Activated CD4-positive, alpha-beta T cell treated with anti-CD3 and anti-CD28 coated beads, Interleukin-10, Interleukin-2, amounts not matched to agents 100 ng/mL and 50 ng/mL, durations not matched to agents 16 hours and 8 hours (primary cell): ENCODE data around the gene SORL1.
A peak's percentile ranks its signal among the peaks of the same experiment; 100 is the strongest.

Experiments used
- DNase-seq: peaks from one replicate; pipeline ENCODE4 v3.0.0-alpha.2; 2020

Gene SORL1

DNA sequence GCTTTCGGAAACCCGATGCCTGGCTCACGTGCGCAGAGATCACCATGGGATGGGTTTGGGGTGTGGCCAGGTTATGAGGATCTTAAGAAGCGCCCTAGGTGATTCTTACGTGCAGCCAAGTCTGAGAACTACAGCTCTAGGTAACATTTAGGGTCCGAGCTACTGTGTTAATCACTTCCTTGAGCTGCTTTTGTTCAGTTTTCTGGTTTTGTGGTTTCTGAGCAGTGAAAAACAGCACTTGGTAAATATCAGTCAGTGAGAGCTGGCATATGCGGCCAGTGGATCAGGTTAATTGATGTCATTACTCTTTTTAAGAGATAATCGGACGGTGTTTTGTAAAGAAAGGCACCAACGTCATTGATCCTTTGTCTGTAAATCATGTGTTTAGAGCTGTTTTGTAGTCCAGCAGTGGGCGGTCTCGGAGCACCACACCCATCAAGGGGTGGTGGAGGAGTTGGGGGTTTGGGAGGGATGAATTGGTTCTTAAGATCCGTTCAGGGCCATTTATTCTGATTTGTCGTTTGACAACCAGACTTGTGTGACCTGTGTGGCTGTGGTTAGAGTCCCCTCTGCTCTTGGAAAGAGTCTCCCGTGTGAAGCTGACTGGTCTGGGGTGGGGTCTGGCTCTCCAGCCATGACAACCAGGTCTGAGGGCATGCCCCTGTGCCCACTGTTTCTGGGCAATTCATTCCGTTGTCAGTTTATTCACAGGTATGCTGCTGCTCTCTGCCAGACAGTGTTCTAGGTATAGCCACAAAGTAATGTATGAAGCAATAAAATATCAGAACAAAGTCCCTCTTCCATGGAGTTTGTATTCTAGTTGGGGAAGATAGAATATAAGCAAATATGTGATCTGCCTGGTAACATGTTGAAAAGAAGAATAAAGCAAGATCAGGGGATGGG lies 62.6 kb downstream of the SORL1 start:
- no peak for DNase-seq

DNA sequence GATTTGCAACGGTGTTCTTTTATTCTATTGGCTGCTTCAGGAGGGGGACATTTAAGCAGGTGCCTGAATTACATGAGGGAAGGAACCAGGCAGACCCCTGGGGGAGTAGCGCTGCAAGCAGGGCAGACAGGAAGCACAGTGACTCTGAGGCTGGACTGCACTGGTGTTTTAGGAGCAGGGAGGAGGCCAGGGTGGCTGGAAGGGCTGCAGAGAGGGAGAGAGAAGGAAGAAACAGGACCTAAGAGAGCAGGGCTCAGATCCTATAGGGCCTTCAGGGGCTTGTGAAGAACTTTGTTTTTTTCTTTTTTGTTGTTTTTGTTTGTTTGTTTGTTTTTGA lies 63.2 kb downstream of the SORL1 start:
- no peak for DNase-seq

DNA sequence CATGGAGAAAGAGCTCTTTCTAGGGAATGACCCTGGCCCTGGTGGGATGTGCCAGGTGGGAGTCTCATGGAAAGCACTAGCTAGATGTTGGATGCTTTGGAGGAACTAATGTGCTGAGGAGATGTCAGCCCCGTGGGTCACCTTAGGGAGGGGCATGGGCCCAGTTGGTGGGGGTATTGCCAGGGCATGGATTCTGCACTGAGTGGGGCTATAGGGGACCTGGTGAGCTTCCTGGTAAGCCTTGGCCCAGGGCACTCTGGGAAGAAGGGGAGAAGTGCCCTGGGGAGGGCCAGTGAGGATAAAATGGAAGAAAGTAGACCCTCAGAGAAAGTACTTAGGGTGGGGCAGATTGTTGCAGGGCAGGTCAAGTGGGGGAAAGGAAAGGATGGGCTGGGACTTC lies 65.9 kb downstream of the SORL1 start:
- no peak for DNase-seq

DNA sequence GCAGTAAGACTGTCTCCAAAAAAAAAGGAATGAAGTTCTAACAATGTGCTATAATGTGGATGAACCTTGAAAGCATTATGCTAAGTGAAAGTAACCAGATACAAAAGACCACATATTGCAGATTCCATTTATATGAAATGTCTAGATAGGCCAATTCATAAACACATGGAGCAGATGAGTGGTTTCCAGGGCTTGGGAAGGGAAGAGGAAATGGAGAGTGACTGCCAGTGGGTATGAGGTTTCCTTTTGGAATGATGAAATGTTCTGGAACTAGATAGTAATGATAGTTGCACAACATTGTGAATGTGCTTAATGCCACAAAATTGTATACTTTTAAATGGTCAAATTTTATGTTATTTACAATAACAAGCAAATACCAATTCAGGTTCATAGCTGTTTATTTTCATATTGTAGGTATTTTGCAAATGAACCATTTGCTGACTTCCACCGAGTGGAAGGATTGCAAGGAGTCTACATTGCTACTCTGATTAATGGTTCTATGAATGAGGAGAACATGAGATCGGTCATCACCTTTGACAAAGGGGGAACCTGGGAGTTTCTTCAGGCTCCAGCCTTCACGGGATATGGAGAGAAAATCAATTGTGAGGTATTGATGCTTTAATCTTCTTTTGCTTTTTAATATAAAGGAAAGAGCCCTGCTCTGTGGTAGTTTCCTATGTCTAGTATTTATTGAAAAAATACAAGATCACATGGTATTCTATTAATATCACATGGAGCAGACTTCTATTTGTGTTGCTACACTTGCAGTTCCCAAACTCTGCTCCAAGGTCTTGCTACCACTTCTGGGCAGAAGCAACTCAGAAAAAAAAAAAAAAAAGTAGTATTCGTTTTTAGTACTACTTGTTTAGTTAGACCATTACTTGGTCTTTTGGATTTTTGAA lies 68.4 kb downstream of the SORL1 start:
- DNase-seq, result no peak

DNA sequence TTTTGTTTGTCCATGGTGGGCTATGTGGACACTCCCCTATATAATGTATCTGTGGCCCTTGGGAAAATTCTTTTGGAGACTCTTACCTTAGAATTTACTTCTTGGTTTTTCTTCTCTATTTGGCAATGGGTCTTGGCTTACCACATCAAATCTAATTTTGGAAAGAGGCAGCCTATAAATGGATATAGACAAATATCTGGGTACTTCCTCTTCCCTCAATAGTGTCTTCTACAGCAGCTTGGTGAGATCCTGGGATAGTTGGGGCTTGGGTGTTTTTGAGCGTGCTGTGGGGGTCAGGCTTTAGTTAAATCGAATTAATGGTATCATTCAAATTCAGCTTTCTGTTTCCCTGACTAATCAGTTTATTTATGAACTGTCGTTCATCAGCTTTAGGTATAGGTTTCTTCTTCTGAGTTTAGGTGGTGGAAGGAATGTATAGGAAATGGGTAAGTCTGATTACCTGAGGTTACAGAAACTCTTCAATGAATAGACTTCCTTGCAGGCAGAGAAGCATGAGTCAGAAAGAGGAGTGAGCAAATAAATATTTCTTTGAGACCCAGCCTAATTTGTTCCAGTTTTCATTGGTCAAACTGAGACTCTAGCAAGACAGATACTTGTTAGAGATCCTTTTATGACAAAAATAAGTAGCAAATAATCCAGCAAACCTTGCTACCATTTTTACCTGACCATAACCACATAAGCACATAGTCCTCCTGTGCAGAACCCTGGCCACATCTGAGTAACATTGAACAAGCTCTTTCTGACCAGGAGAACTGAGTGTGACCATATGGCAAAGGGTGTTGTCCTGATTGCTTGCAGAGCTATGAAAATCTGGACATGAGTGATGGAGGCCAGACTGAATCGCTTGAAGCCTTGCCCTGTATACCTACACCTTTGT lies 69.3 kb downstream of the SORL1 start:
- DNase-seq, result peak; percentile 49

DNA sequence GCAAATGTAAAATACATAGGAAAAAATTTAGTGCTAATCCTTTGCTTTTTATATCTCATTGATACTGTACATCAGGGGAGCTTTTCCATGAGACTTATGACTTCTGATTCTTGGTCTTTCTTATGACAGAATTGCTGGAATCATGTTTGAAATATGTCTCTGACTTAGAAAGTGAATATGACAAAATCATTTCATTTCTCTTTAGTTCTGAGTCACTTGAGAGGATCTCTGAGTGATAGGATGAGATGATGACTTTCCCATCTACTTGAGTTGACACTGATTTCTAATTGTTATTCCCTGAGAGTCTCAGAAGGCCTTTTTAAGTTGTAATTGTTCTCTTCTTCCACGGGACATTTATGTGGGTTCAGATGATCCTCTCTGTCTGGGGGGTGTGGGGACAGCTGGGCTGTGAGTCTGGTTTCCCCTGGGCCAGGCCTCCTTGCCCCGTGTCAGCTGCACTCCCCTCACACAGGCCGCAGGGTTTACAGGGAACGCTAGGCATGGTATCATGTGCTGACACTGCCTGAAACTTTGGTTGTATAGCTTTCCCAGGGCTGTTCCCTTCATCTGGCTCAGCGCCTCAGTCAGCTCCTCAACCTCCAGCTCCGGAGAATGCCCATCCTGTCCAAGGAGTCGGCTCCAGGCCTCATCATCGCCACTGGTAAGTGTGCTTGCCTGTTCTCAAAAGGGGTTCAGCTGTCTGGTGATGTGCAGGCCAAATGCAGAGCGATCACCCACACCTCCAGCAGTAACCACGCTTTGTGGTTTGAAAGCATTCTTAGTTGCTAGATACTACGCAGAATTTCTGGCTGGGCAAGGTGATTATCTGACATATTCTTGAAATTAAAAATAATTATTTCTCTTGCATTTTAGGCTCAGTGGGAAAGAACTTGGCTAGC lies 70.2 kb downstream of the SORL1 start:
- DNase-seq, result peak; percentile 18

DNA sequence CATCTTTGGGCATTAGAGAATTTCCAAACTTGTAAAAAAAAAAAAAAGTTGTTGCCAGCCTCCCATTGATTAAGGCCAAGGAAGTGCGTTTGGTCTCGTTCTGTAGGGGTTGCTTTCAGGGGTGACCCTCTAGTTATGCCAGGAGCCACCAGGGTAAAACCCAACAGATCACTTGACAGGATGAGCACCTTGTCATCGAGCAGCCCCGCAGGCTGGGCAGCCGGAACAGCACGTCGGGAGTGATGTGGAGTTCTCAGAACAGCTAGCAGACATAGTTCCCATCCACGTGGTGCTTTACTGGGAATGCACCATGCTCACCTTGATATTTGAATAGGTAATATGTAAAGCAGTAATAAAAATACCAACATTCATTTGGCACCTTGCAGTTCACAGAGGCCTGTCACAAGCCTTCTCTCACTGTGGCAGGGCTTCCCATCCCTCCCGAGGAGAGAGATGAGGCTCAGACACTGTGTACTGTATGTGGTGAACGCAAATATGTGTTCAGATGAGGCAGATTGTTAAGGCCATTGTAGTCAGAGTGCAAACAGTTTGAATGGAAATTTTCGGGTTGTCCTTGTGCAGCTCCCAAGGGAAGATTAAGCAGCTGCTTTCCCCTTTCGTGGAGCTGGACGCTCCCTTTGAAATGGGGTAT lies 71.6 kb downstream of the SORL1 start:
- no peak for DNase-seq

DNA sequence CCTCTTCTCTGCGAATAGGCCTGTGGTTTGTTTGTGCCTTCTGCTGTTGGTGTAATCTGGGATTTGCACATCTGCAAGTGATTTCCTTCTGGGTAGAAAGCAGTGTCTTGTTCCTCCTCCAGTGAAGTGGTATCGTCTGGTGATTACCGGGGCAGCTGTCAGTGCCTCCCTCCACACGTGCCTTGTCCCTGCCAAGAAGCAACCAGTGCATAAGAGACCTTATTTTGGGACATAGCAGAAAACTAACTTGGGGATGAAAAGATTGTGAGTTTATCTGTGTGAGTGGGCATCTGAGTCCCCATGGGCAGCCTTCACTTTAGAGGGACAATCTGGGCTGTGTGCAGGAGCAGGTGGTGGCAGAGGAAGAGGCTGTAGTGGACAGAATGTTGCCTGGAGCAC lies 72.1 kb downstream of the SORL1 start:
- no peak for DNase-seq

DNA sequence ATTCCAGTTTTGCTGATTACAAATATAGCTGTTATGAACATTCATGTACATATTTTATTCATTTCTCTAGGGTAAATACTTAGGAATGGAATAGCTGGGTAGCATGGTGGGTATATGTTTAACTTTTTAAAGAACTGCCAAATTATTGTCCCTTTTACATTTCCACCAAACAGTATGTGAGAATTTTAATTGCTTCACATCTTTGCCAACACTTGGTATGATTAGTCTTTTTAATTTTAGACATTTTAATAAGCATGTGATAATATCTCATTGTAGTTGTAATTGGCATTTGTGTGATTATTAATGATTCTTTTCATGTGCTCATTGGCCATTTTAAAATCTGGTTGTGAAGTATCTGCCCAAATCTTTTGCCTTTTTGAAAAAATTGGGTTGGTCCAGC lies 73.3 kb downstream of the SORL1 start:
- no peak for DNase-seq

DNA sequence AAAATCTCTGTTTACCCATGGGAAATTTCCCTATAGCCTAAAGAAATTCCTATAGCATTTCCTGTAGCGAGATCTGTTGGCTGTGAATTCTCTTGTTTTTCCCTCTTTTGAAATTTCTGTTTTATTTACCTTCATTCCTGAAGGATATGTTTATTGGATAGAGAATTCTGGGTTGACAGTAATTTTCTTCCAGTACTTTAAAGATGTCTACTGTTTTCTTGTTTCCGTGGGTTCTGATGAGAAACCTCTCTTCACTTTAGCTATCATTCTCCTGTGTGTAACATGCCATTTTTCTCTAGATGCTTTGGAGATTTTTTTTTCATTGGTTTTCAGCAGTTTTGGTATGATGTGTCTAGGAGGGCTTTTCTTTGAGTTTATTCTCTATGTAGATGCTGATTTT lies 78.1 kb downstream of the SORL1 start:
- no peak for DNase-seq

DNA sequence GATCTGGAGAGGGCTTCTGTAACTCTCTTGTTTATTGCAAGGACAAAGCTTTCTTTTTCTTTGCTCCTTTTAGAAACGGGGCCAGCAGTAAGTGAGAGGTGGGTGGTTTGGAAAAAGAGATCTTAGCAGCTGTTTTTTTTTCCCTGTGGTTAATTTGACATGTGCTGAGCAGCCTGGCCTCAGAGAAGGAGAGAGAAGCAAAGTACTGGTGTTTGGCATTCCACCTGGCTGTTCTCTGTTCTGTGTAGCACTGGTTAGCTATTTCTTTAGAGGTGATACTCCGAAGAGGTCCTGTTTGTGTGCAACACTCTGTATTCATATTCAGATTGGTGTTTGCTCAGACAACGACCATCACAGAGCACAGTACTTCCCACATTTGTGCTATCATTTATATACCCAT lies 81.5 kb downstream of the SORL1 start:
- DNase-seq, result no peak

DNA sequence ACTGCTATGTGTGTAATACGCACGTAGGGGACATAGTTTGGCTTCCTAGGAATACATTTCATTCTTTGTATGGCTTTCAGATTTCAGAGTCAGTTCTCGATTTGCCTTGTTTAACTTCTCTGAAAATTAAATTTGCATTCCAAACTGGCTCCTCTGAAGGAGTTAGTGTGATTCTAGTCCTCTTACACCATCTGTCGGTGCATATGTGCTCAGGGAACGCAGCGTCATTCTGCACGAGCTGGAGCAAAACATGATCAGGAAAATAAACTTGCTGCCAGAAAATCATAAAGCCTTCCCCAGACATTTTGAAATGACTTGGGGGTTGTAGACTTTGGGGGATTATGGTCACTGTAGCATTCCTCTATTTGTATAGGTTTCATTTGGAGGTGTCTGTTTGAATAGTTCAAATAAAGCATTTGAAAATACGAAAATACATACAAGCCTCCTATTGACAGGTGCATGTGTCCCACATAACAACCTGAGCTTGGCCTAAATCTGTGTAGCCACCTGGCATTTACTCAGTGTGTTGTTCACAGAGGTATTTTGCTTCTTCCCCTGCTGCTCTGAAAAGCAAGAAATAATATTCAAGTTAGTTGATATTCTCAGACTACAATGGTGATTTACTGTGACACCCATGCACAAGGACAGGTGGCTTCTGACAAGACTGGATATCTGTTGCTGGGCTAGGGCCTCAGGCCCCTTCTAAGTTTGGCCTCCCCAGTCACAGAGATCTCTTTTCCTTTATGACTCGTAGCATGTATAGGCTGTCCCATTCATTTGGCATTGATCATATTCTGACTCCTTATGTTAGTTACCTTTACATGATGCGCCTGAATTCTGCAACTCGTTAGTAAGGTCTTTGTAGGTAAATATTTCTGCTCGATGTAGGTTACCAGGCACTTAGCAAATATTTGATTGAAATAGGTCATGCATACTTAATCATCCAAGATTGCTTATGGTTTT lies 82.3 kb downstream of the SORL1 start:
- DNase-seq, result no peak

DNA sequence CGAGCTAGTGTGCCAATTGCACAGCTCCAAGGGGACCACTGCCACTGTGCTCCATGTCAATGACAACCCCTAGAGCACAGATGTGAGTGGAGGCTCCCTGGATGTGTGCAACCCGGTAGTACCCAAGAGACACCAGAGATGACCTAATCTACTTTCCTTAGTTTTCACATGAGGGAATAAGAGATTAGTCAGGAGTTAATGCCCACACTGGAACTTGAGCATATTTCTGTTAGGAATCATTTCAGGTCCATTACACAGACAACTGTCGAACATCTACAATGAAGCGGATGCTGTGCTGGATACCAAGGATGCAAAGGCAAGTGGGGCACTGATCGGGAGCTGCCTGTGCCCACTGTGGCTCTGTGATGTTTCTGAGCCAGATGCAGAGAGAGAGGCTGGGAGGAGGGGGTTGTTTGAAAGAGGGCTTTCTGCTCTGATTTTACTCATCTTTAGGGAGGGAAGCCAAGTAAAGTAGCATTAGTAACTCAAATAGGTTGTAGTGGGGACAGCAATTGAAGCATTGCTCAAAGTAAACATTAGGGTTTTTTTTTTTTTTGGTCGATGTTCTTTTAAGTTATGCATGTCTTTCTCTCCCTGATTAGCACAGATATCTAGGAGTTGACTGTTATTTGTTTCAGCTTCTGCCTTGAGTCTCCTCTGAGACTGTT lies 83.1 kb downstream of the SORL1 start:
- no peak for DNase-seq

DNA sequence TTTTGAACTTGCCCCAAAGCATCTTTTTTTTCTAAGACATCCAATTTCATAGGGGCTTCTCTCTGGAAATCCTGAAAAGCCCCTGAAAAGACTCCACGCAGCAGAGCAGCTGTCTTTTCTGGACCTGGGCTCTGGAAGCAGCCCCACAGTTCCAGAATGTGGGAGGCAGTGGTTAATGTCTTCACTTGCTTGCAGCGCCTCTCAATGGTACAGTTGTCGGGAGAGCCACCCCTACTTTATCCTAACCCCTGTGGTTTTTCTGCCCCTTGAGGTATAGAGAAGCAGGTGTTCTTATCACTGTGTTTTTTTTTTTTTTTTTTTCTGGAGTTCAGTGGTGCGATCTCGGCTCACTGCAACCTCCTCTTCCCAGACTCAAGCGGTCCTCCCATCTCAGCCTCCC lies 84.0 kb downstream of the SORL1 start:
- no peak for DNase-seq

DNA sequence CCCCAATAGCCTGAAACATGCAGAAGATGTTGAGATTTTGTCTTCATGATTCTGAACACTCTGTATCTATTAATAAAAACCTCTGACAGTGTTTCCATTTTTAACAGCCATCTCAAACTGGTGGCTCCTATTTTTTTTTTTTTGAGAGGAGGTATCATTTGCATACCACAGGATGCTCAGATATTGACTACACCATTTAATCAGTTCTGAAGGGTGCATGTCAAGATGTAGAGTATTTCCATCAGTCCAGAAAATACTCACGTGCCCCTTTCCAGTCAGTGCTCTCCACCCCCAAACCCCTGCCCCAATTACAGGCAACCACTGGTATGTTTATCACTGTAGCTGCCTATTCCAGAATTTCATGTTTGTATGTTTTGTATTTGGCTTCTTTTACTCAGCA lies 85.9 kb downstream of the SORL1 start:
- peak; percentile 16 for DNase-seq

DNA sequence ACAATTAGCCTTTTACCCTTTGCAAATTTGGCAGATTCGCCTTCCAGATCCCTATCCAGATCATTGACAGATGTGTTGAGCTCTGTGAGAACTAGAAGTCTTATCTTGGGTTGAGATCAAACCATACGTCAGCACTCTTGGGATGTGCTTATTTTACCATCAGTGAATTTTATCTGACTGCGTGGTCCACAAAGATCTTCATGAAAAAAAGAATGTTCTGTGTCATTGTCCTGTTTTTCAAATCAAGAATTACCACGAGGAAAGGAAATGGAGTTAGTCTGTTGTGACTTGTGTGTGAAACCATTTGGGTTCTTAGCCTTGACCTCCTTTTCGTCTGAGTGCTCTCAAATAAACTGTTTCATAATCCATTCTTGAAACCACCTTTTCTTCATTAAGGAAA lies 86.9 kb downstream of the SORL1 start:
- peak; percentile 14 for DNase-seq

DNA sequence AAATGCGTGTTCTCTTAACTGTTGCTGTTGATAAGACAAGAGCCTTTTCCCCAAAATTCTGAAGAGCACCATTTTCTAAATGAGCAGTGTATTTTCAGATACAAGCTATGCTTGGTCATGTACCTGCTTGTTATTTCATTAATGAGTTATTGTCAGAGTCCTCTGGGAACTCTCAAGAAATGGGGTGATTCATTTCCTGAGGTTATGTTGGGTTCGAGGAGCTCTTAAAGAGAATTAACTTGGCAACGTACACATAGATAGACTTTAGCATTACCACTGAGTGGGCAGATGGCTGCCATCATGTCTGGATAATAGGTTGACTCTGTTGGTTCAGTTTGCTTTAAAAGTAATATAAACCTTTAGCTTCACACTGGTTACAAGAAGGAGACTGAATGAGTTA lies 88.5 kb downstream of the SORL1 start:
- peak; percentile 19 for DNase-seq

DNA sequence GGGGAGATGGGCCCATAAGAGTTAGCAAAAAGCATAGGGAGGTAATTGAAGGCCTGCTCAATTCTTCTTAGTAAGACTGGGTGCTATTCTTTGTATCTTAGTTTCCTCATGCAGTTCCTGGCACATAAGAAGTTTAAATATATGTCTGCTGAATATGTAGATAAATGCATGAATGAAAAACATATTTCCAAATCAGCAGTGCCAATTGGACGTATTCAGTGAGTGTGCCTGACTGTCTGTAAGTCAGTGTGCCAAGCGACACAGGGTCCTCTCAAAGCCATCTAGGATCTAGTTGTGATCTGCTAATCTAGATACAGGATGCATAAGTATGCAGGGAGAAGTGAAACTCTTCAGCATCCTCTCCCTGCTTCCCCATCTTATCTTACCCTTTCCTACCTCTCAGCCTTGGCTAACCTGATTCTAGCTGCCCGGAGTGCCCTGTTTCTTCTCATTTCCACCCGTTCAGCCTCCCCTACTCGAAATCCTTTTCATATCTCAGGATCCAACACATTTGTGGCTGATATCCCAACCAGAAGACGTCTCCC lies 91.8 kb downstream of the SORL1 start:
- no peak for DNase-seq

DNA sequence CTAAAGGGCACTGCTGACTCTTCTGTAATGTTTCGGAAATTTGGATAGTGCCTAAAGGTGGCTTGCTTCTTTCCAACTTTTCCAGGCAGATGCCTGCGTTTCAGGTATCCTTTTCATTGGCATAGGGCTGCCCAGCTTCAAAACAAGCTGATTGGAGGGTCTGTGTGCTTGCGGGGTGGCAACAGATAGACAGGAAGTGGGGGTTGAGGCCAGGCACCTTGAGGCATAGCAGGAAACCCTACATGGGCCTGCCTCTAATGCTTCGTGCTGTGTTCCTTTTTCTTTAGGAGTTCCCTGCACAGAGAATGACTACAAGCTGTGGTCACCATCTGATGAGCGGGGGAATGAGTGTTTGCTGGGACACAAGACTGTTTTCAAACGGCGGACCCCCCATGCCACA lies 92.8 kb downstream of the SORL1 start:
- DNase-seq, result no peak
